Transverse colon (tissue), 3 donors: ENCODE results near the gene APOD.

Experiments
- CTCF ChIP-seq, 5 experiments: fragments of 200-600 bp in 3 of 5; fragments of 450-650 bp in 2 of 5; sonication (generic) in 3 of 5; IDR thresholded peaks; 1 replicate in 2 of 5; 2 replicates in 3 of 5; pipeline ENCODE4 v1.5.1; 2016 to 2017; ENCODE audit warnings: antibody characterized with exemption in 5 of 5, inconsistent platforms in 3 of 5, mild to moderate bottlenecking in 2 of 5, moderate library complexity in 1 of 5
- EP300 ChIP-seq: sonication (generic); formaldehyde crosslinking; IDR thresholded peaks from one replicate; pipeline ENCODE4 v1.6.1; 2017; ENCODE audit warnings: antibody characterized with exemption, low read depth
- POLR2A ChIP-seq: fragments of 450-650 bp; IDR thresholded peaks from one replicate; pipeline ENCODE4 v1.6.1; 2016; ENCODE audit warnings: antibody characterized with exemption, mild to moderate bottlenecking, moderate library complexity

GRCh38 chr3:195573611-195574496 is 9.9 kb downstream of the APOD start:
- TF ChIP-seq CTCF (IDR thresholded peaks at IDR 0.05) (no peak), POLR2A (no peak), EP300 (no peak)
